Measurements from ENCODE around the gene SPDL1. TPM values are rescaled to one million over a fixed set of nuclear protein-coding genes. Genes with fewer than 3 reads are reported as not detected.

The SPDL1 gene
- 29.9 and 38.8 TPM in 2 replicates for total RNA-seq (2014; rRNA removed)
- percentile 91 among the genes with signal in this experiment for Bru-seq, nascent RNA
- BruChase-seq, experiment 1, labeled RNA remaining after a 6-hour chase: percentile 89 among the genes with signal in this experiment
- BruChase-seq, experiment 2, labeled RNA remaining after a 2-hour chase: percentile 85 among the genes with signal in this experiment
- long read RNA-seq, transcript SPDL1-201 (12 exons, 2,668 nt): major isoform, 25 of 58 reads
- long read RNA-seq, partial matches to known transcripts: 11 of 58 reads
- long read RNA-seq, other reads (novel, unspliced or antisense): 21 of 58 reads

GRCh38 chr5:169583424-169584220 is at the start of gene SPDL1:
Gene SPDL1, plus strand, starts transcription at chr5:169583773. Its CDS starts 4,644 bp downstream, at chr5:169588417.
- Histone ChIP-seq H3K4me1 (ENCODE audit: insufficient read depth, low read length) (peaks cover 17% of the 10 kb centered on the region), H3K79me2 (ENCODE audit: low read length) (peaks cover 51% of the 10 kb centered on the region), H3K27me3 (ENCODE audit: low read length) (no peaks in the 10 kb centered on the region), H2AFZ (ENCODE audit: low read length) (peak within 1 kb of the TSS; percentile 97), H3K4me3 (ENCODE audit: low read length) (peak within 1 kb of the TSS; percentile 88), H4K20me1 (ENCODE audit: low read length) (no peaks in the 10 kb centered on the region), H3K9me3 (ENCODE audit: low read length) (no peaks in the 10 kb centered on the region), H3K9me2 (replicated peaks; ENCODE audit: low read length) (no peaks in the 10 kb centered on the region), H3K36me3 (ENCODE audit: low read depth, low read length) (peaks cover 8% of the 10 kb centered on the region; the same call in 1 of the 2 replicates), H3K27ac (ENCODE audit: low read length) (peak within 1 kb of the TSS; percentile 66), H3K4me2 (ENCODE audit: low read length) (peak within 1 kb of the TSS; percentile 92), H3K9ac (ENCODE audit: low read length) (peak within 1 kb of the TSS; percentile 97), H3F3A (ENCODE audit: low read length, unreplicated experiment) (no peaks in the 10 kb centered on the region)
- peak; percentile 97 for DNase-seq
- peak; percentile 92 for ATAC-seq
- TF ChIP-seq CTCF (conservative IDR thresholded peaks at IDR 0.05; ENCODE audit: low read depth, low read length) (no peak), EZH2 (IDR thresholded peaks at IDR 0.05; ENCODE audit: low read length, unreplicated experiment) (no peak), EZH2phosphoT487 (IDR thresholded peaks at IDR 0.05; ENCODE audit: borderline replicate concordance, low read length) (no peak)
- POLR2A ChIA-PET (ENCODE audit: unreplicated experiment): interaction anchor here (0.6 to 1.6 kb wide), 2 partner anchors 9 to 907 kb away, joined by 4 to 27 read pairs; no protein-coding TSS in a partner anchor
- CTCF ChIA-PET: interaction anchor here (0.6 to 1.0 kb wide), 2 partner anchors 9 to 118 kb away, joined by 4 to 5 read pairs; no protein-coding TSS in a partner anchor
- intact Hi-C loops (cut with micrococcal nuclease): loop anchor here (1.0 to 2.0 kb wide), 2 partner anchors 10 to 49 kb away; no protein-coding TSS in a partner anchor
- TSS peak; percentile 73 for BruUV-seq (replicated peaks)

- Histone ChIP-seq H3K9ac (ENCODE audit: low read length) (no peak overlapping the region), H3K36me3 (ENCODE audit: low read depth, low read length) (no peaks in the 10 kb centered on the region), H3K9me3 (ENCODE audit: low read length) (no peaks in the 10 kb centered on the region; the same call in 1 of the 2 replicates), H3K27me3 (ENCODE audit: low read length) (peaks cover 6% of the 10 kb centered on the region; the same call in 1 of the 2 replicates), H3K4me1 (ENCODE audit: insufficient read depth, low read length) (no peaks in the 10 kb centered on the region), H3K9me2 (replicated peaks; ENCODE audit: low read length) (no peaks in the 10 kb centered on the region), H2AFZ (ENCODE audit: low read length) (no peak overlapping the region), H3K4me3 (ENCODE audit: low read length) (no peak overlapping the region), H3K27ac (ENCODE audit: low read length) (no peak overlapping the region), H3K4me2 (ENCODE audit: low read length) (no peak overlapping the region), H3K79me2 (ENCODE audit: low read length) (no peaks in the 10 kb centered on the region), H4K20me1 (ENCODE audit: low read length) (no peaks in the 10 kb centered on the region), H3F3A (ENCODE audit: low read length, unreplicated experiment) (no peaks in the 10 kb centered on the region)
- no peak for TF ChIP-seq EZH2 (IDR thresholded peaks at IDR 0.05; ENCODE audit: low read length, unreplicated experiment)
- DNase-seq (no peak), ATAC-seq (no peak)
- BruUV-seq (replicated peaks): no TSS peak
- intact Hi-C loops (cut with micrococcal nuclease): no loop called here
- CTCF ChIA-PET: no interaction called here
- POLR2A ChIA-PET (ENCODE audit: unreplicated experiment): no interaction called here
Observed at GRCh38 chr5:169534311-169534880, 49.2 kb upstream of the SPDL1 start.

GRCh38 chr5:169534939-169535338 is 48.6 kb upstream of the SPDL1 start:
- no peaks in the 10 kb centered on the region for H3F3A ChIP-seq (ENCODE audit: low read length, unreplicated experiment)
- H4K20me1 ChIP-seq (ENCODE audit: low read length): no peaks in the 10 kb centered on the region
- CTCF ChIA-PET: no interaction called here
- no peak overlapping the region for H3K9ac ChIP-seq (ENCODE audit: low read length)
- H3K4me1 ChIP-seq (ENCODE audit: insufficient read depth, low read length): no peaks in the 10 kb centered on the region
- H3K27ac ChIP-seq (ENCODE audit: low read length): no peak overlapping the region
- no peak overlapping the region for H2AFZ ChIP-seq (ENCODE audit: low read length)
- no peak overlapping the region for H3K4me3 ChIP-seq (ENCODE audit: low read length)
- POLR2A ChIA-PET (ENCODE audit: unreplicated experiment): no interaction called here
- H3K9me3 ChIP-seq (ENCODE audit: low read length): no peaks in the 10 kb centered on the region; the same call in 1 of the 2 replicates
- TF ChIP-seq EZH2 (IDR thresholded peaks at IDR 0.05; ENCODE audit: low read length, unreplicated experiment) (no peak), EZH2phosphoT487 (IDR thresholded peaks at IDR 0.05; ENCODE audit: borderline replicate concordance, low read length) (no peak), CTCF (conservative IDR thresholded peaks at IDR 0.05; ENCODE audit: low read depth, low read length) (no peak)
- no TSS peak for BruUV-seq (replicated peaks)
- DNase-seq (no peak), ATAC-seq (no peak)
- no peaks in the 10 kb centered on the region for H3K9me2 ChIP-seq (replicated peaks; ENCODE audit: low read length)
- H3K27me3 ChIP-seq (ENCODE audit: low read length): peaks cover 5% of the 10 kb centered on the region; the same call in 1 of the 2 replicates
- H3K79me2 ChIP-seq (ENCODE audit: low read length): no peaks in the 10 kb centered on the region
- intact Hi-C loops (cut with micrococcal nuclease): no loop called here
- no peak overlapping the region for H3K4me2 ChIP-seq (ENCODE audit: low read length)
- no peaks in the 10 kb centered on the region for H3K36me3 ChIP-seq (ENCODE audit: low read depth, low read length)
